LNCaP clone FGC (cell line): Measurements from ENCODE around the gene CHRNA1.

Source experiments
- DNase-seq: peaks from one replicate; pipeline ENCODE4 v3.0.0-alpha.2; 2011; ENCODE audit warnings: low read depth
- H3K4me3 ChIP-seq: 2 replicates; pipeline ENCODE4 v1.5.1; 2011; ENCODE audit warnings: mild to moderate bottlenecking, low read depth, low read length, control low read depth
- CTCF ChIP-seq: IDR thresholded peaks from 2 replicates; pipeline ENCODE4 v1.5.1; 2012; ENCODE audit warnings: mild to moderate bottlenecking; ENCODE audit not compliant: control insufficient read depth, insufficient read depth; ENCODE audit errors: extremely low read depth

CHRNA1 gene

GRCh38 chr2:174703430-174703829, 60.8 kb downstream of the CHRNA1 start:
- no peak for TF ChIP-seq CTCF
- H3K4me3 ChIP-seq, result no peak overlapping the region
- no peak for DNase-seq

GRCh38 chr2:174702541-174702940, 61.7 kb downstream of the CHRNA1 start:
- no peak for DNase-seq
- H3K4me3 ChIP-seq, result no peak overlapping the region
- TF ChIP-seq CTCF, result no peak

- H3K4me3 ChIP-seq, result no peak overlapping the region
- no peak for DNase-seq
- peak; percentile 54 for TF ChIP-seq CTCF
Observed at GRCh38 chr2:174699993-174700766, 64.1 kb downstream of the CHRNA1 start.
